Testis (tissue), 3 donors: ENCODE results near the gene DACT1. TPM values are rescaled to one million over a fixed set of nuclear protein-coding genes. Genes with fewer than 3 reads are reported as not detected.

Experiments used
- DNase-seq: peaks from one replicate; pipeline ENCODE4 v3.0.0-alpha.2; 2019
- H3K27ac ChIP-seq, 2 donors: fragments of 200-600 bp; sonication (generic); one replicate each; pipeline ENCODE4 v1.5.1; 2019
- H3K27me3 ChIP-seq: fragments of 200-600 bp; sonication (generic); one replicate; pipeline ENCODE4 v1.5.1; 2019
- H3K36me3 ChIP-seq: fragments of 200-600 bp; sonication (generic); one replicate; pipeline ENCODE4 v1.5.1; 2017; ENCODE audit warnings: low read depth; ENCODE audit errors: missing control alignments
- H3K4me1 ChIP-seq: fragments of 200-600 bp; sonication (generic); one replicate; pipeline ENCODE4 v1.5.1; 2019
- H3K4me3 ChIP-seq, 2 donors: fragments of 200-600 bp; sonication (generic); one replicate each; pipeline ENCODE4 v1.5.1; 2017 to 2019
- H3K9me3 ChIP-seq: fragments of 200-600 bp; sonication (generic); one replicate; pipeline ENCODE4 v1.5.1; 2017
- CTCF ChIP-seq, 3 experiments: fragments of 450-650 bp in 2 of 3; fragments of 200-600 bp in 1 of 3; sonication (generic) in 1 of 3; IDR thresholded peaks; one replicate each; pipeline ENCODE4 v1.5.1; 2016 to 2019; ENCODE audit warnings: antibody characterized with exemption in 3 of 3, mild to moderate bottlenecking in 2 of 3, moderate library complexity in 1 of 3
- POLR2A ChIP-seq: fragments of 450-650 bp; IDR thresholded peaks from one replicate; pipeline ENCODE4 v1.6.1; 2017; ENCODE audit warnings: antibody characterized with exemption, mild to moderate bottlenecking, moderate library complexity
- WGBS, 2 donors: methylation state at CpG; one replicate each; pipeline ENCODE4 v1.1.5; 2018; 5-methylcytosine and 5-hydroxymethylcytosine counted together
- intact Hi-C: fragments of 100-400 bp; cut with DNase I; formaldehyde crosslinking; loops from one replicate; pipeline ENCODE4 v1.15.1; 2023; ENCODE audit warnings: low total_unique reads
- polyA plus RNA-seq: library from polyadenylated mRNA; stranded (reverse); fragments of 350-450 nt; fragmentation: Illumina TruSeq; extraction: RNeasy Lipid Tissue Mini Kit (QIAGEN cat#74804); gene quantifications from one replicate; pipeline ENCODE4 v1.2.3, GENCODE V29; 2014; ENCODE audit warnings: low read depth, low replicate concordance; ENCODE audit not compliant: insufficient read depth
- total RNA-seq, 2 donors: library from RNA; depleted of rRNA; stranded (reverse); fragments of >200 nt; gene quantifications; one replicate each; pipeline ENCODE4 v1.2.3, GENCODE V29; 2016

Gene DACT1
- total and polyA plus RNA-seq, 3 donors from 2014 or later, result 21.7 to 25.0 (median 24.0) TPM

GRCh38 chr14:58639198-58639565 is 1.4 kb downstream of the DACT1 start:
- H3K4me3 ChIP-seq, result peak overlapping the region; percentile 70 to 75
- no peaks in the 10 kb centered on the region for H3K9me3 ChIP-seq
- no peak for DNase-seq
- no peaks in the 10 kb centered on the region for H3K27me3 ChIP-seq
- 8 to 12% methylated on average over 5 of the region's 5 CpGs for WGBS, 2 donors
- H3K27ac ChIP-seq, result peak overlapping the region; percentile 86 to 95
- peaks cover 16% of the 10 kb centered on the region for H3K4me1 ChIP-seq
- no peaks in the 10 kb centered on the region for H3K36me3 ChIP-seq
- intact Hi-C loops, result no loop called here
- TF ChIP-seq POLR2A (no peak), CTCF (IDR thresholded peaks at IDR 0.05) (no peak)

GRCh38 chr14:58639842-58640484 is 2.2 kb downstream of the DACT1 start:
- peak overlapping the region; percentile 70 to 75 for H3K4me3 ChIP-seq
- intact Hi-C loops, result no loop called here
- 10 to 16% methylated on average over 5 of the region's 5 CpGs for WGBS, 2 donors

GRCh38 chr14:58640959-58641358 is 3.2 kb downstream of the DACT1 start:
- 89 to 93% methylated on average over 2 of the region's 2 CpGs for WGBS, 2 donors
- peaks cover 16% of the 10 kb centered on the region for H3K4me1 ChIP-seq

More at GRCh38 chr14:58639842-58640484, 2.2 kb downstream of the DACT1 start:
- no peaks in the 10 kb centered on the region for H3K27me3 ChIP-seq
- no peaks in the 10 kb centered on the region for H3K36me3 ChIP-seq
- H3K27ac ChIP-seq, result peak overlapping the region in 1 of 2 donors; percentile 31
- H3K9me3 ChIP-seq, result no peaks in the 10 kb centered on the region
- no peak for TF ChIP-seq POLR2A
- peak; percentile 26 to 51 (median 32) for TF ChIP-seq CTCF (IDR thresholded peaks at IDR 0.05)
- peak; percentile 64 for DNase-seq
- H3K4me1 ChIP-seq, result peaks cover 16% of the 10 kb centered on the region

GRCh38 chr14:58641509-58641908 is 3.7 kb downstream of the DACT1 start:
- DNase-seq, result no peak
- Histone ChIP-seq H3K36me3 (no peaks in the 10 kb centered on the region), H3K4me3 (no peak overlapping the region), H3K9me3 (no peaks in the 10 kb centered on the region), H3K27ac (no peak overlapping the region), H3K27me3 (no peaks in the 10 kb centered on the region), H3K4me1 (peaks cover 16% of the 10 kb centered on the region)
- intact Hi-C loops, result no loop called here
- TF ChIP-seq POLR2A, result no peak
- no peak for TF ChIP-seq CTCF (IDR thresholded peaks at IDR 0.05)
- 82 to 94% methylated on average over 5 of the region's 5 CpGs for WGBS, 2 donors

More at GRCh38 chr14:58640959-58641358, 3.2 kb downstream of the DACT1 start:
- H3K27me3 ChIP-seq, result no peaks in the 10 kb centered on the region
- H3K36me3 ChIP-seq, result no peaks in the 10 kb centered on the region
- no peaks in the 10 kb centered on the region for H3K9me3 ChIP-seq
- TF ChIP-seq CTCF (IDR thresholded peaks at IDR 0.05) (no peak), POLR2A (no peak)
- intact Hi-C loops, result no loop called here
- H3K27ac ChIP-seq, result no peak overlapping the region
- no peak for DNase-seq
- H3K4me3 ChIP-seq, result no peak overlapping the region

GRCh38 chr14:58643366-58643765 is 5.6 kb downstream of the DACT1 start:
- WGBS, 2 donors, result 50 to 70% methylated on average over 1 of the region's 1 CpG
- intact Hi-C loops, result no loop called here

More at GRCh38 chr14:58643366-58643765, 5.6 kb downstream of the DACT1 start:
- Histone ChIP-seq H3K27me3 (no peaks in the 10 kb centered on the region), H3K27ac (no peak overlapping the region), H3K36me3 (no peaks in the 10 kb centered on the region), H3K9me3 (no peaks in the 10 kb centered on the region), H3K4me3 (no peak overlapping the region), H3K4me1 (peaks cover 16% of the 10 kb centered on the region)
- no peak for DNase-seq
- TF ChIP-seq POLR2A (no peak), CTCF (IDR thresholded peaks at IDR 0.05) (no peak)
